DMS 273 (cell line): ENCODE measurements around the gene ISG20L2.
"Not testable (repeated sequence)": the region's sequence is repeated elsewhere in the genome, so short reads cannot be mapped to it uniquely, and the experiment has no call there.

Experiments used
- DNase-seq: peaks from one replicate; lab custom pipeline; 2025; ENCODE audit not compliant: unreplicated experiment; lab: John Stamatoyannopoulos, UW

ISG20L2 gene

DNA sequence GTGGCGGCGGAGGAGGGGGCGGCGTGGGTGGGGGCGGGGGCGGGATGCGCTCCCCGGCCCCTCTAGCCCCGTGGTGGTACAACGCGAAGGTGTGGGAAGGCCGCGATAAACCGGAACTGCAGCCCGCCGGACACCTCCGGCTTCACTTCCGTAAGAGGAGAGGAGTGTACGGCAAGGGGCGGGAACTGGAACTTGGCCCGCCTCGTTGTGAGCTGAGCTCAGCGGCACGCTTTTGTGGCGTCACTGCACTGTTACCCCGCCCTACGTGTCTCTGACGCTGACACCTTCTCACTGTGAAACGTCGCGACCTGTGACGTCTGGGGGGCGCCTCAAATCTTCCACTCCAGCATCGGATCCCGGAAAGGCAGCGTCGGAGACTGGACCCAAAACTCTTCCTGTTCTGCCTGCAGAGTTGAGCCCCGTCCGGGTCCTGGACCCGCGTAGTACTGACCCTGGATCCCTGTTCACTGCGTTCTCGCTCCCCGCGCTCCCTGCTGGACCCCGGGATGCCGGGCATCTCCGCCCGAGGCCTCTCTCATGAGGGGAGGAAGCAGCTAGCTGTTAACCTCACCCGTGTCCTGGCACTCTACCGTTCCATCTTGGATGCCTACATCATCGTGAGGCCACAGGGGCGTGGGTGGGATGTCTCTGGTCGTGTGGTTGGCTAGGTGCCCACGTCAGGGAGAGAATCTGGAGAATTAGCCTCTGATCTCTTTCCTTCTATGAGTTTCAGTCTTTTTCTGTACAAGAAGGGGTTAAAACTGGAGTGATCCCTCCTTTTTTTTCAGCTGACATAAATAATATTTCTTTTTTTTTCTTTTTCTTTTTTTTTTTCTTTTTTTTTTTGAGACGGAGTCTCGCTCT is at the start of gene ISG20L2:
TSS of gene ISG20L2 (minus strand) at position 168 of the 864 bp plus-strand sequence. CDS start 1,114 bp downstream, outside the sequence.
- peak; percentile 99 for DNase-seq

GRCh38 chr1:156777573-156777972 is 49.0 kb upstream of the ISG20L2 start:
- no peak for DNase-seq

- no peak for DNase-seq
Observed at GRCh38 chr1:156776942-156777341, 48.4 kb upstream of the ISG20L2 start.

GRCh38 chr1:156775799-156776198 is 47.2 kb upstream of the ISG20L2 start:
- no peak for DNase-seq

DNA sequence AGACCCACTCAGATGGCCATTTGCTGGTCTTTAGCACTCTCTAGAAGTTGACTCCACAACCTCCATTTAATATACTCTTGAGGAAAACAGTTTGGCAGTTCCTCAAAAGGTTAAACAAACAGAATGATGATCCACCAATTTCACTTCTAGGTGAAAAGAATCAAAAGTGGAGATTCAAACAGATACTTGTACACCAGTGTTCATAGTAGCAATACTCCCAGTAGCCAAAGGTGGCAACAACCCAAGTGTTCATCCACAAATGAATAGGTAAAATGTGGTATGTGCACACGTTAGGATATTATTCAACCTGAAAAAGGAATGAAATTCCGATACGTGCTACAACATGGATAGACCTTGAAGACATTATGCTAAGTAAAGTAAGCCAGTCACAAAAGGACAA is 45.0 kb upstream of the ISG20L2 start:
- DNase-seq = peak; percentile 32

- DNase-seq = no peak
Observed at GRCh38 chr1:156772728-156773497, 44.3 kb upstream of the ISG20L2 start.

DNA sequence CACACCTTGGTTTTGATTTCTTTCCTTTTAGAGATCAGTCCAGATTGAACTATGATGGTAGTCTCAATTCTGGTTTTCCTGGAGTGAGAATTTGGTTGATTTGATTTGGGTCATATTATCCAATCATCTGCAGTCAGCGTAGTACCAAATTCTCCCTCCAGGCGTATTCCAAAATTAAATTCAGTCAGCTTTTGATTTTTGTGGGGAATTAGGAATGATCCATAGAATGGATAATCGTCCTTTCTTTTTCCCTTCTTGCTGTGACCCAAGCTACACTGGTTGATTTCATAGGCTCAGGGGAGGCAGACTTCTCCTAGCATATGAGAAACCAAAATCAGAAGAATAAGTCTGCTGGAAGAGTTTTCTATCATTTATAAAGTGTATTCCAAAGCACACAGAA is 43.7 kb upstream of the ISG20L2 start:
- no peak for DNase-seq

GRCh38 chr1:156768610-156769295 is 40.2 kb upstream of the ISG20L2 start:
- no peak for DNase-seq

DNA sequence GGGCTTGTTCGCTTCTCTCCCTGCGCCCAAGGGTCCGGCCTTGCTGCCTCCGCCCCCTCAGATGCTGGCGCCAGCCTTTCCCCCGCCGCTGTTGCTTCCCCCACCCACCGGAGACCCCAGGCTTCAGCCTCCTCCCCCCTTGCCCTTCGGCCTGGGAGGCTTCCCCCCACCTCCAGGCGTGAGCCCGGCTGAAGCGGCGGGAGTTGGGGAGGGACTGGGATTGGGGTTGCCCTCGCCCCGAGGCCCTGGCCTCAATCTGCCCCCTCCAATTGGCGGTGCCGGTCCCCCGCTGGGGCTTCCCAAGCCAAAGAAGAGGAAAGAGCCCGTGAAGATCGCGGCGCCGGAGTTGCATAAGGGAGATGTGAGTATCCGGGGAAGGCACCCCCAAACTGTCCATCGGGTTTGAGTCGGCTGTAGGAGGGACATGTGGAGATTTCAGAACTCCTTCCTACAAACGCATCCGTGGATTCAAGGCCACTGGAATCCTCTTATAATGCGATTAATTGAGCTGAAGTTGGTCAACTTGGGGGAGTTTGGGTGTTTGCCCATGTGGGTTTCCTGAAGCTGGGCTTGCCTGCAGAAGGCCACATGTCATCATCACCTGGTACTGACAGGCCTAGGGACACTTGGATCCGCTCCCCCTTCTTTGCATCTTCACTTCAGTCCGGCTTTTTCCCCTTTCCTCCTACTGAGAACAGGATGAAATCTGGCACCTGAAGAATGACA is 39.5 kb upstream of the ISG20L2 start:
- peak; percentile 82 for DNase-seq

- DNase-seq = peak; percentile 100
Observed at GRCh38 chr1:156767101-156767878, 38.7 kb upstream of the ISG20L2 start, which contains the start of gene PRCC. TSS of gene PRCC (plus strand) at chr1:156767535. CDS start at chr1:156767772, 237 bp downstream.

DNA sequence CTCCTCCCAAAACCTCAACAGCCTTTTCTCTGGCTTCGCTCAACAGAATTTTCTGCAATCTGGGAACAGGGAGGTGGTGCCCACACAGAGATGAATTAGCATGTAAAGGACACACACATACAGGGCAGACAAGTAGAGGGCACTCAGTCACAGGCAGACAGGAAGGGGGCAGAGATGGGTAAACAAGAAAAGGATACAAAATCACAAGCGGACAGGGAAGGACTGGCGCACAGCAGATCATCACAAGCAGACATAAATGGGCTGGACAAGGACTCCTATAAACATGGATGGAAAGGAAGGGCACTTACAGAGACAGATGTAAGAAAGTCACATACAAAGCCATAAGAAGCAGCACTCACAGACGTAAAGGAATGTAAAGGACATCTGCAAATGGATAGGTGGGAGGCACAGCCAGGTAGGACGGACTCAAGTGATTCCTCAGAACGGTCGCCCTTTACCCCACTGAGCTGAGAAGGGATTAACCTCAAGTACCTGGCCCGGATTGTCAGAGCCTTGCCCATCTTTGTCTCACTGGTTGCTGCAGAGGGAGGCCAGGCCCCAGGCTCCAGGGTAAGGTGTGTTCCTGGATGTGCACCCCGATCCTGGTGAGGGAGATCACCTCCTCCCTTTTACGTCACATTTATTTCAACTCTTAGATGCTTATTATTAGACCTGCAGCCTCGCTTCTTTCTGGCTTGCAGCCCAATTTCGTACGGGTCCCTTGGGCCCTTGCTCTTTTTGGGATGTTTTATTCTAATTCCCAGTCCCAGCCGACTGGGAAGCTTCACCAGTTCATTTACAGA is 37.9 kb upstream of the ISG20L2 start:
- DNase-seq = no peak

DNA sequence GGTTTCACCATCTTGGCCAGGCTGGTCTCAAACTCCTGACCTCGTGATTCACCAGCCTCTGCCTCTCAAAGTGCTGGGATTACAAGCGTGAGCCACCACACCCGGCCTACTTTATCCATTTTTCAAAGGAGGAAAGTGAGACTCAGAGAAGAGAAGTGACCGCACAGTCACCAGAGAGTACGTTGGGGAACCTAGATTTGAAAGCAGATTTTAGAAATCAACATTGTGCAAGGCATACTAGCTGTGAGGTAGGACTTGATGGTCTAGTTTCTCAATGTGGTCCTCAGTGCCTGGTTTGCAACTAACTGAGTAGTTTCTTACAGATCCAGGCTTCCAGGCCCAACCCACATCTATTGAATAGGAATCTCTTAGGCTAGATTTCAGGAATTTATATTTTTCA is 37.1 kb upstream of the ISG20L2 start:
- DNase-seq = no peak

DNA sequence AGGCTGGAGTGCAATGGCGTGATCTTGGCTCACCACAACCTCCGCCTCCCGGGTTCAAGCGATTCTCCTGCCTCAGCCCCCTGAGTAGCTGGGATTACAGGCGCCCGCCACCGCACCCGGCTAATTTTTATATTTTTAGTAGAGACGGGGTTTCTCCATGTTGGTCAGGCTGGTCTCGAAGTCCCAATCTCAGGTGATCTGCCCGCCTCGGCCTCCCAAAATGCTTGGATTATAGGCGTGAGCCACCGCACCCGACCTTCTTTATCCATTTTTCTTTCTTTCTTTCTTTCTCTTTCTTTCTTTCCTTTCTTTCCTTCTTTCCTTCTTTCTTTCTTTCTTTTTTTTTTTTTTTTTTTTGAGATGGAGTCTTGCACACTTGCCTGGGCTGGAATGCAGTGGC is 36.6 kb upstream of the ISG20L2 start:
- DNase-seq = not testable (repeated sequence)

- DNase-seq = no peak
Observed at GRCh38 chr1:156760796-156761104, 32.2 kb upstream of the ISG20L2 start.

- DNase-seq = peak; percentile 69
Observed at GRCh38 chr1:156760092-156760795, 31.7 kb upstream of the ISG20L2 start.

DNA sequence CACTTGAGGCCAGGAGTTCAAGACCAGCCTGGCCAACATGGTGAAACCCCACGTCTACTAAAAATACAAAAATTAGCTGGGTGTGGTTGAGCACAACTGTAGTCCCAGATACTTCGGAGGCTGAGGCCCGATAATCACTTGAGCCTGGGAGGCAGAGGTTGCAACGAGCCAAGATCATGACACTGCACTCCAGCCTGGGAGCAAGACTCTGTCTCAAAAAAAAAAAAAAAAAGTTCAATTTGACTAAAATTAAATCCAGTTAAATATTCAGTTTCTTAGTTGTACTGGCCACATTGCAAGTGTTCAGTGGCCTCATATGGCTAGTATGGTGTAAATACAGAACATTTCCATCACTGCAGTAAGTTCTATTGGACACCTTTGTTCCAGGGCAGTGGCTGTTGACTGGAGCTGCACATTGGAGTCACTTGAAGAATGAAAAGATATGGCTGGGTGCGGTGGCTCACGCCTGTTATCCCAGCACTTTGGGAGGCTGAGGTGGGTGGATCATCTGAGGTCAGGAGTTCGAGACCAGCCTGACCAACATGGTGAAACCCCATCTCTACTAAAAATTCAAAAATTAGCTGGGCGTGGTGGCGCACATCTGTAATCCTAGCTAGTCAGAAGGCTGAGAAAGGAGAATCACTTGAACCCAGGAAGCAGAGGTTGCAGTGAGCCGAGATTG is 29.1 kb upstream of the ISG20L2 start:
- not testable (repeated sequence) for DNase-seq

- DNase-seq = no peak
Observed at GRCh38 chr1:156756355-156756754, 27.8 kb upstream of the ISG20L2 start.

- no peak for DNase-seq
Observed at GRCh38 chr1:156755527-156755950, 27.0 kb upstream of the ISG20L2 start.
